Activated CD4-positive, alpha-beta T cell treated with anti-CD3 and anti-CD28 coated beads for 36 hours (primary cell): ENCODE results near the gene CCL25. TPM values are rescaled to one million over a fixed set of nuclear protein-coding genes. Genes with fewer than 3 reads are reported as not detected.
"Not testable (repeated sequence)": the region's sequence is repeated elsewhere in the genome, so short reads cannot be mapped to it uniquely, and the experiment has no call there.

Experiments
- ATAC-seq: fragments of 200-7000 bp; cut with Tn5 transposase; one replicate; pipeline ENCODE4 v1.10.0; 2021; ENCODE audit warnings: mild to moderate bottlenecking, moderate library complexity
- CTCF ChIA-PET: fragments of 350-600 bp; sonication (Branson Sonifier 250); formaldehyde crosslinking; loops from one replicate; lab custom pipeline; 2021; ENCODE audit warnings: antibody characterized with exemption; lab: Charles Lee
- POLR2A ChIA-PET: fragments of 350-600 bp; sonication (Branson Sonifier 250); formaldehyde crosslinking; loops from one replicate; lab custom pipeline; 2021; ENCODE audit warnings: antibody characterized with exemption, inconsistent platforms; lab: Charles Lee
- DNase-seq: peaks from one replicate; pipeline ENCODE4 v3.0.0-alpha.2; 2020
- H3K27ac Mint-ChIP-seq: one replicate; pipeline ENCODE4 v1.8.0; 2021; ENCODE audit warnings: mixed read lengths
- H3K27me3 Mint-ChIP-seq: one replicate; pipeline ENCODE4 v1.8.0; 2021; ENCODE audit warnings: mixed read lengths
- H3K36me3 Mint-ChIP-seq: one replicate; pipeline ENCODE4 v1.8.0; 2021; ENCODE audit warnings: low read depth, mixed read lengths
- H3K4me1 Mint-ChIP-seq: one replicate; pipeline ENCODE4 v1.8.0; 2021; ENCODE audit warnings: mixed read lengths
- H3K4me3 Mint-ChIP-seq: one replicate; pipeline ENCODE4 v1.8.0; 2021; ENCODE audit warnings: mild to moderate bottlenecking, moderate library complexity, mixed read lengths
- H3K9me3 Mint-ChIP-seq: one replicate; pipeline ENCODE4 v1.8.0; 2021; ENCODE audit warnings: low read depth, mixed read lengths
- intact Hi-C, 2 experiments: fragments of 100-400 bp; cut with DNase I in 1 of 2; cut with micrococcal nuclease in 1 of 2; formaldehyde crosslinking; loops; one replicate each; pipeline versions ENCODE4 v1.14.2 to v1.15.1; 2022 to 2024; cut with DNase I, micrococcal nuclease
- total RNA-seq, 2 experiments: library from RNA; stranded (reverse); gene quantifications; one replicate each; pipeline ENCODE4 v1.2.3, GENCODE V29; 2021

CCL25 gene
- total RNA-seq, 2 experiments from 2014 or later = 0.26 TPM; not detected in 1

GRCh38 chr19:8028951-8029491, 23.5 kb upstream of the CCL25 start:
- intact Hi-C loops = no loop called here
- ChIA-PET CTCF (no interaction called here), POLR2A (no interaction called here)
- no peak overlapping the region for H3K27ac Mint-ChIP-seq
- DNase-seq (no peak), ATAC-seq (no peak)
- H3K4me1 Mint-ChIP-seq = no peaks in the 10 kb centered on the region
- no peak overlapping the region for H3K4me3 Mint-ChIP-seq
- no peaks in the 10 kb centered on the region for H3K27me3 Mint-ChIP-seq
- no peaks in the 10 kb centered on the region for H3K36me3 Mint-ChIP-seq
- H3K9me3 Mint-ChIP-seq = no peaks in the 10 kb centered on the region

- no peak overlapping the region for H3K4me3 Mint-ChIP-seq
- H3K27ac Mint-ChIP-seq = no peak overlapping the region
- H3K36me3 Mint-ChIP-seq = no peaks in the 10 kb centered on the region
- no peaks in the 10 kb centered on the region for H3K9me3 Mint-ChIP-seq
- ATAC-seq = no peak
- intact Hi-C loops = no loop called here
- POLR2A ChIA-PET = interaction anchor here (0.6 kb wide), 1 partner anchor 594 kb away, joined by 3 read pairs; no protein-coding TSS in a partner anchor
- H3K27me3 Mint-ChIP-seq = no peaks in the 10 kb centered on the region
- CTCF ChIA-PET = interaction anchor here (0.9 kb wide), 1 partner anchor 27 kb away, joined by 6 read pairs; no protein-coding TSS in a partner anchor
- no peak for DNase-seq
- no peaks in the 10 kb centered on the region for H3K4me1 Mint-ChIP-seq
Measured at GRCh38 chr19:8030960-8031359, 21.6 kb upstream of the CCL25 start.

GRCh38 chr19:8033287-8034177, 19.0 kb upstream of the CCL25 start:
- H3K27ac Mint-ChIP-seq, H3K36me3 Mint-ChIP-seq, H3K27me3 Mint-ChIP-seq, H3K4me3 Mint-ChIP-seq, ATAC-seq, H3K9me3 Mint-ChIP-seq, CTCF ChIA-PET, intact Hi-C loops, H3K4me1 Mint-ChIP-seq, POLR2A ChIA-PET, DNase-seq: not testable (repeated sequence)

- no peaks in the 10 kb centered on the region for H3K27me3 Mint-ChIP-seq
- no peak overlapping the region for H3K4me3 Mint-ChIP-seq
- intact Hi-C loops = no loop called here
- DNase-seq (no peak), ATAC-seq (no peak)
- no peaks in the 10 kb centered on the region for H3K36me3 Mint-ChIP-seq
- CTCF ChIA-PET = no interaction called here
- H3K27ac Mint-ChIP-seq = no peak overlapping the region
- no peaks in the 10 kb centered on the region for H3K4me1 Mint-ChIP-seq
- POLR2A ChIA-PET = no interaction called here
- H3K9me3 Mint-ChIP-seq = no peaks in the 10 kb centered on the region
Measured at GRCh38 chr19:8034178-8034525, 18.4 kb upstream of the CCL25 start.

- POLR2A ChIA-PET = interaction anchor here (0.5 kb wide), 1 partner anchor 18 kb away, joined by 7 read pairs; no protein-coding TSS in a partner anchor
- H3K4me1 Mint-ChIP-seq = no peaks in the 10 kb centered on the region
- H3K27me3 Mint-ChIP-seq = no peaks in the 10 kb centered on the region
- H3K27ac Mint-ChIP-seq = no peak overlapping the region
- ATAC-seq = no peak
- no peaks in the 10 kb centered on the region for H3K9me3 Mint-ChIP-seq
- no peak for DNase-seq
- no peaks in the 10 kb centered on the region for H3K36me3 Mint-ChIP-seq
- intact Hi-C loops = no loop called here
- H3K4me3 Mint-ChIP-seq = no peak overlapping the region
- CTCF ChIA-PET = interaction anchor here (1.2 kb wide), 1 partner anchor 29 kb away, joined by 5 read pairs; no protein-coding TSS in a partner anchor
Measured at GRCh38 chr19:8036434-8037099, 16.0 kb upstream of the CCL25 start.

- H3K27me3 Mint-ChIP-seq = no peaks in the 10 kb centered on the region
- H3K9me3 Mint-ChIP-seq = no peaks in the 10 kb centered on the region
- no peaks in the 10 kb centered on the region for H3K4me1 Mint-ChIP-seq
- no peak overlapping the region for H3K4me3 Mint-ChIP-seq
- DNase-seq (no peak), ATAC-seq (no peak)
- POLR2A ChIA-PET = no interaction called here
- intact Hi-C loops = no loop called here
- H3K27ac Mint-ChIP-seq = no peak overlapping the region
- no peaks in the 10 kb centered on the region for H3K36me3 Mint-ChIP-seq
- CTCF ChIA-PET = no interaction called here
Measured at GRCh38 chr19:8038815-8039214, 13.7 kb upstream of the CCL25 start.

GRCh38 chr19:8039231-8039630, 13.3 kb upstream of the CCL25 start:
- intact Hi-C loops = no loop called here
- no peaks in the 10 kb centered on the region for H3K4me1 Mint-ChIP-seq
- DNase-seq (no peak), ATAC-seq (no peak)
- ChIA-PET POLR2A (no interaction called here), CTCF (no interaction called here)
- no peaks in the 10 kb centered on the region for H3K9me3 Mint-ChIP-seq
- H3K27ac Mint-ChIP-seq = no peak overlapping the region
- H3K36me3 Mint-ChIP-seq = no peaks in the 10 kb centered on the region
- H3K27me3 Mint-ChIP-seq = no peaks in the 10 kb centered on the region
- no peak overlapping the region for H3K4me3 Mint-ChIP-seq

GRCh38 chr19:8041531-8041931, 11.0 kb upstream of the CCL25 start:
- ChIA-PET POLR2A (no interaction called here), CTCF (interaction anchor here (0.7 kb wide), 1 partner anchor 25 kb away, joined by 3 read pairs; no protein-coding TSS in a partner anchor)
- DNase-seq (no peak), ATAC-seq (no peak)
- H3K27ac Mint-ChIP-seq = no peak overlapping the region
- intact Hi-C loops = no loop called here
- H3K4me3 Mint-ChIP-seq = no peak overlapping the region
- no peaks in the 10 kb centered on the region for H3K36me3 Mint-ChIP-seq
- H3K27me3 Mint-ChIP-seq = no peaks in the 10 kb centered on the region
- H3K9me3 Mint-ChIP-seq = no peaks in the 10 kb centered on the region
- no peaks in the 10 kb centered on the region for H3K4me1 Mint-ChIP-seq

GRCh38 chr19:8042900-8043299, 9.7 kb upstream of the CCL25 start:
- H3K9me3 Mint-ChIP-seq = no peaks in the 10 kb centered on the region
- no peaks in the 10 kb centered on the region for H3K36me3 Mint-ChIP-seq
- H3K4me3 Mint-ChIP-seq = no peak overlapping the region
- DNase-seq = no peak
- no peaks in the 10 kb centered on the region for H3K4me1 Mint-ChIP-seq
- H3K27me3 Mint-ChIP-seq = peaks cover 2% of the 10 kb centered on the region
- no peak overlapping the region for H3K27ac Mint-ChIP-seq
- ATAC-seq = no peak
- intact Hi-C loops = no loop called here
- POLR2A ChIA-PET = no interaction called here
- CTCF ChIA-PET = no interaction called here

GRCh38 chr19:8044018-8044417, 8.5 kb upstream of the CCL25 start:
- Mint-ChIP-seq H3K9me3 (no peaks in the 10 kb centered on the region), H3K4me1 (no peaks in the 10 kb centered on the region), H3K4me3 (no peak overlapping the region), H3K36me3 (no peaks in the 10 kb centered on the region), H3K27ac (no peak overlapping the region), H3K27me3 (peaks cover 4% of the 10 kb centered on the region)
- ChIA-PET POLR2A (no interaction called here), CTCF (no interaction called here)
- ATAC-seq (no peak), DNase-seq (no peak)
- intact Hi-C loops = no loop called here

GRCh38 chr19:8045872-8046568, 6.5 kb upstream of the CCL25 start:
- no peak for ATAC-seq
- DNase-seq = no peak
- CTCF ChIA-PET = no interaction called here
- POLR2A ChIA-PET = interaction anchor here (0.7 kb wide), 1 partner anchor 37 kb away, joined by 5 read pairs; no protein-coding TSS in a partner anchor
- no peak overlapping the region for H3K27ac Mint-ChIP-seq
- intact Hi-C loops = no loop called here
- no peak overlapping the region for H3K4me3 Mint-ChIP-seq
- H3K27me3 Mint-ChIP-seq = peaks cover 4% of the 10 kb centered on the region
- peaks cover 3% of the 10 kb centered on the region for H3K4me1 Mint-ChIP-seq
- H3K9me3 Mint-ChIP-seq = no peaks in the 10 kb centered on the region
- H3K36me3 Mint-ChIP-seq = no peaks in the 10 kb centered on the region
